GM21360 (cell line): ENCODE data around the gene CACNA1C.

Experiments
- ATAC-seq: cut with Tn5 transposase; IDR thresholded peaks from one replicate; pipeline ENCODE4 v1.9.1; 2021; ENCODE audit warnings: mild to moderate bottlenecking, moderate library complexity; ENCODE audit not compliant: unreplicated experiment

CACNA1C gene

DNA sequence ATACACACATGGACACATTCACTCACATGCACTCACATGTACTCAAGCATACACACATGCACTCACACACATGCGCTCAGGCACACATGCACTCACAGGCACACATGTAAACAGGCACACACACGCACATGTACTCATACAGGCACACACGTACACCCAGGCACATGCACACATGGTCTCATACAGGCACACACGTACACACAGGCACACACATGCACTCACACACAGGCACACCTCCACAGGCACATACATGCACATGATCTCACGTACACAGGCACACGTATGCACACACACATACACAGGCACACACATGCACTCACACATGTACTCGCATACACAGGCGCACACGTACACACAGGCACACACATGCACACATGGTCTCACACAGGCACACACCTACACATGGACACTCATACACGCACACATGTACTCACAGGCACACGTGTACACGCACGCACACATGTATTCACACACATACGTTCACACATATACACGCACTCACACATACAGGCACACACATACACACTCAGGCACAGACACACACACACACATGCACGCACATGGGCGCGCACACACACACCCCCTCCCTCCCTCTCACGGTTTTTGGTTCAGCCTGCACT lies 138.9 kb downstream of the CACNA1C start:
- no peak for ATAC-seq

DNA sequence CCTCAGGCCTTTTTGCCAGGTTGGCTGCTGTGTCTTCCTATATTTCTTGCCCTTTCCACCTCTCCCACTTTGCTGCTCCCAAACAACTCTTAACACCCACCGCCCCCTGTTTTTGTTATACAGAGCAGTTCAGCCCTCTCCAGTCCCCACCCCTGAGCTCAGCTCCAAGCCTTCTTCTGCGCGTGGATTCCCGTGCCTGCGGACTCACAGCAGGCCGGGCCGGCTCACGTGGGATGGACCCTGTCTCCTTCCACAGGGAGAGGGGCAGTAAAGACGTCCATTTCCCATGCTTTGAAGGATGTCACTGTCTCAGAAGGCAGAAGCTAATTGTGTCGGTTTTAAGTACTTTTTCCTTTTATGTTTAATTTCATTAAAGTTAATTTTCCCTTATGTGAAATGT lies 139.4 kb downstream of the CACNA1C start:
- no peak for ATAC-seq

DNA sequence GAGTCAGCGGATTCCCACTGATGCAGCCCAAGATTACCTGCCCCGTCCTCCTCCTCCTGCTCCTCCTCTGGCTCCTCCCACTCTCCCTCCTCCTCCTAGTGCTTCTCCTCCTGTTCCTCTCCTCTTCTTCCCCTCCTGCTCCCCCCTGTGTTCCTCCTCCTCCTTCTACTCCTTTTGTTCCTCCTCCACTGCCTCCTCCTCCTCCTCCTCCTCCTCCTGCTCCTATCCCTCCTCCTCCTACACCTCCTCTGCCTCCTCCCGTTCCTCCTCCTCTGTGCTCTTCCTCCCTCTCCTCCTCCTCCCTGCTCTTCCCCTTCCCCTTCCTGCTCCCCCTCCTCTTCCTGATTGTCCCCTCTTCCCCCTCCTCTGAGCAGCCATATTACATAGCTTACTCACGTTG lies 141.3 kb downstream of the CACNA1C start:
- no peak for ATAC-seq

DNA sequence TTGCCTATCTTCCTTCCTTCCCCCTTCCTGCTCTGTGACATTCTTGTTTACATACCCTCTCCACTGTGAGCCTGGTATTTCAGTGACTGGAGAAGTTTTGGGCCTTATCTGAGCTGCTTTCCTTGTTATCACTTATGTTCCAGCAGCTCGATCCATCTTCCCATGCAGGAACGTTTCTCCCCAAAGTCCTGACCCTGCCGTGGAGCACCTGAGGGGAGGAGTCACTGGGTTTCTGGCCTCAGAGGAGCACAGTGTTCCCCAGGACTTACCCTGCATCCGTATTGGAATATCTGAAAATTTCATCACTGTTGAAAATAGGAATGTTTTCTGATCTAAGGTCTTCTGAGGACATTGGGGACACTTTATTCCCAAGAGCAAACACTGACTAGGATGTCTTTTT lies 141.8 kb downstream of the CACNA1C start:
- no peak for ATAC-seq

DNA sequence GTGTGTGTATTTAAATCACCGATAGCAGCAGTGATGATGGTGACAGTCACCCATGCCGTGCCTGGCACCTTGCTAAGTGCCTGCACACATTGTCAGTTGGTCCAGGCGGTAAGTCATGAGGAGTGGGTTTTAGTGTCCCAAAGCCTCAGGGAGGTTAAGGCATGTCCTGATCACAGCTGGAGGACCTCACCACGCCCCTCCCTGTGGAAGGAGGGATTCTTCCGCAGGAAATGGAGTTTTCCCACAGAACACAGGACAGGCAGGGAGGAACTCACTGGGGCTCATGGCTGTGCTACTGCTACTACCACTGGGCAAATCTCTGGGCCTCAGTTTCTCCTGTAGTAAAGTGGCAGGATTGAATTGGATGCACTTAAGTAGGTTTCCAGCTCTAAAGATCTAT lies 142.3 kb downstream of the CACNA1C start:
- no peak for ATAC-seq

DNA sequence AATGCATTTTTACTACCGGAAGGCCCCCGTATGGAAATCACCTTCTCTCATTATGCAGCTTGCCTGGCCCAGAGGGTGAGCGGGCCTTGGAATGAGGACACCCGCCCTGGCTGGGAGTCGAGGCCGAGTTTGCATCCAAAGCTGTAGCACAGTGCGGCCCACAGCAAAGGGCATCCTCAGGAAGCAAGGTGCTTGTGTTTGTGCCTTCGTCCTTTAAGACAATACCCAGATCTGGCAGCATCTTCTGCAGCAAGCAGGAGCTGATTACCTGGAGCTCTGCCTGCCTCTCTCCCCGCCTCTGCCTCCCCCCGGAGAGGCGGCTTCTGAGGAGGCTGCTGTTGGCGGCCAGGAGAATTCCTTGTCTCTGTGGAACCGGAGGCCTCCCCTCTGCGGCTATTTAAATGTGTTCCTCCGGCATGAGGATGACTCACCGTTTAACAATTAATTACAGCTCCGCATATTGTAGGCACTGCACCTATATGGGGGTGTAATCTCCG lies 145.3 kb downstream of the CACNA1C start:
- no peak for ATAC-seq

DNA sequence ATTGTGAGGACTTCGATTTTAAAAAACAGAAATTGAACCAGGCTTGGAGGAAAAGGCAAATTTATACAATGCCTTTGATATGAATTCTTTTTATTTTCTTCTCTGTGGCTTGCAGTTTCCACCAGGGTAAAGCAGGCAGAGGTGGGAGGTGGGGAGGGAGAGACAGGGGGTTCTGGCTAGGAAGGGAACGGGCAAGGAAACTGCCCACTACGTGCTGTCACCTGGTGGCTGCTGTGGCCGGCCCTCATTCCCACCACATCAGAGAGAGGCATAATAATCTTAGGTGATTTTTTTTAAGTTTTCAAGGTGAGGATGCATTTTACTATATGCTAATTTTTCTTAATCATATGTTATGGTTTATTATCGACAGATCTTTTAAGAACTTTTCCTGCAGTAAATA lies 145.8 kb downstream of the CACNA1C start:
- no peak for ATAC-seq

DNA sequence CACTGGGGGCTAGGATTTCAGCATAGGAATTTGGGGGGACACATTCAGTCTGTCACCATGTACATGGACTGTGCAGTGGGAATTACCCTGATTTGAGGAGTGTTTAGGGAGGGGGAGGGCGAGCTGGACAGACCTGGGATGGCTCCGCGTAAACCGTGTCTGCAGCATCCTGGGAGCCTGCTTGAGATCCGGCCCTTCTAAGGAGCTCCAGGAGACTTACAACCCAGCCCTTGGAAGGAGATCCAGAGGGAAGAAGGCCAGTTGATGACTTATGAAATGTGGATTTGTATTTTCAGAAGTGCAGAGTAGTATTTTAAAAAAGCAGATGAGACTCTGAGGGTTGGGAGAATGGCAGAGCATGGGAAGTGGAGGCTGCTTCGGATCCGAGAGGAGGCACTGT lies 153.2 kb downstream of the CACNA1C start:
- ATAC-seq = no peak

DNA sequence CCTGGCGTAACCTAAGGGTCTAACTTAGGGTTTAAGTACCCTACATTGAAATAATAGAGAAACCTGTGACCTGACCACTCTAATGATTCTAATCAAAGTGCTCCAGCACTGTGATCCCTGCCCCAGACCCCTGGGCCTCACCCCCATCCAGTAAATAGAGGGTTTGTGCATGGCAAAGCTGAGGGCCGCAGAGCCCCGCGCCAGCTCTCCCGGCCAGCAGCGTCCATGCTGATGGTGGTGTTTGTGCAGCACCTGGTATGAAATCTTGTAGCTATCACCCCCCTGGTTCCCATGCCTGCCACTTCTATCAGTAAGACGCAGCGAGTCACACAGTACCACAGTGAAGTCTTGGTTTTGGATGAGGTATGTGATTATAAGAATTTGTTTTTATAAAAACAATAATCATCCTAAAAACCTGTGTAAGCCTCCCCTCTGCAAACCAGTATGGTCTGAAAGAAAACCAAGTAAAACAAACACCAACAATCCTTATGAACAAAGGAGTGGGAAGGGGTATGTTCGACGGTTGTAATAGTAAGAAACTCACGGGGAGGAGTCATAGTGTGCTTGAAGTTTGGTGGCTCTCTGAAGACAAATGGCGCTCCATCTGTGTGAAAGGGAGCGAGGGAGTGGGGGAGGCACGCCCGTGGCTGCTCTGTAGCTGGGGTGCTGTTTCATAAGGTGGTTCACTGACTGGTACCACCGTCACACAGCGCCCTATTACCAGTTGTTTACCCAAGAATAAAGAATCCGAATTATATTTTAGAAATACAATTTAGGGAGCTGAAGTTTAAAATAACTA lies 156.2 kb downstream of the CACNA1C start:
- ATAC-seq = no peak

DNA sequence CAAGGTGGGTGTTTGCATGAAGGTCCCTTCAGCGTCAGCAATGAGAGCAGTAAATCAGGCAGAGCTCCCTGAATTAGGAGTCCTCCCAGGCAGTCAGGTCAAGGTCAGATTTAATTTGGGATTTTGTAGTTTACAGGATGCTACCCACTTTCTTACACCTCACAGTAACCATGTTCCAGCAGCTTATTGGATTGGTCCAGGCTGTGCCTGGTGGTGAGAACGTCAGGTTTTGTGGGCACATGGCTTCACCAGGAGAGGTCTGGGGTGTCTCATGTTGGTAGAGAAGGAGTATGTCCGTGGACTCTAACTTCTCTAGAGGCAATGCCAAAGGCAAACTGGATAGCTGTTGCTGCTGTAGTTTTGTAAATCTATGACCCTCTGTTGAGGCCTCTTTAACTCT lies 158.3 kb downstream of the CACNA1C start:
- no peak for ATAC-seq

DNA sequence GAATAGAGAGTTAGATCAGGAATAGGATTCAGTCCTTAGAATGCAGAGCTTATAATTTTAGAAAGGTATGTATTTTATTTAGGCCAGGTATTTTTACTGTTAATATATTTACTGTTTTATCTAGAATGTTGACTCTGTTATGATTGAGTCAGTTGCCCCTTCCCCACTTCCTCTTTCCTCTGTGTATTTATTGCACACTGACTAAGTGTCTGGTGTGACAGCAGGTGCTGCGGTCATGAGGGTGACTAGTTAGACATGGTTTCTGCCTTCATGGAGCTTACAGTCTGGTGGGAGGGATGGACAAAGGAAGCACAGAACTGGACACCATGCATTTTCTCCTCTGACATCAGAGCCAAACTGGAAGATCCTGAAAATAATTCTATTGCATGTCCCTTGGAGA lies 159.8 kb downstream of the CACNA1C start:
- ATAC-seq = no peak

DNA sequence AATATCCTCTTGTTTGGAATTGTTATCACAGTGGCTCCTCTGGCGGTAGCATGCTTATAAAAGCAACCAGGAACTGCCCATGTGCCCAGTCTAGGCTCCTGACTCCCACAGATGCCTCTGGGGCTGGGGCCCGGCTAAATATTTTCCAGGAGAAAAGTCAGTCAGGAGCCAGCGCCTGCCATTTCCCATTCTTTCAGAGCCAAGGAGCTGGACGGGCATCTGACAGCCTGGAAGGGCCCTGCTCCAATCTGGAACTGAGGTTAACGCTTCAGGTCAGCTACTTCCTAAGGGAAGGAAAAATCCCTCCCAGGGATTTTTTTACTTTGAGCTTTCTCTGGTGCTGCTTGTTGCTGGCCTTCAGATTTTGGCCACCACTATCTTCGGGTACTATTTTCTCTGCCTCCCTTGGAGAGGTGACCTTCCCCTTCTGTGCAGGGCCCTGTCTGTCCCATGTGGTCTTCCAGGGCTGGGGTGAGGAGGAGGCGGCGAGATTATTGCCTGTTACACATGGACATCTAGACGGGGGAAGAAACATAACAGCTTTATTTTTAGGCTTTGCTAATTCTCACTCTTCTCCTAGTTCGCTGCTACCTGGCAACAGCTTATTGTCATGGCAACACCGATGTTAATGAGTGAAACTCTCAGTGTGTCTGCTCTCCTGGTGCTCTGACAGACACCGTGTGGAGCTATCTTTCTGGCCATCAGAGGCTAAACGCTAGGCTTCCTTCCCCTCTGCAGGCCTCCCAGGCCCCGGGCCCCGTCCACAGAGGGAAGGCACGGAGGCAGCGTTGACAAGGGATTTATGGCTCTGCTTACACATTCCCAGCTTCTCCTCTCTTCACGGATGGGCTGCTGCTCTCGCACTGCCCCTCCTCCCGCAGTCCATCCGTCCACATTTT lies 160.4 kb downstream of the CACNA1C start:
- no peak for ATAC-seq

DNA sequence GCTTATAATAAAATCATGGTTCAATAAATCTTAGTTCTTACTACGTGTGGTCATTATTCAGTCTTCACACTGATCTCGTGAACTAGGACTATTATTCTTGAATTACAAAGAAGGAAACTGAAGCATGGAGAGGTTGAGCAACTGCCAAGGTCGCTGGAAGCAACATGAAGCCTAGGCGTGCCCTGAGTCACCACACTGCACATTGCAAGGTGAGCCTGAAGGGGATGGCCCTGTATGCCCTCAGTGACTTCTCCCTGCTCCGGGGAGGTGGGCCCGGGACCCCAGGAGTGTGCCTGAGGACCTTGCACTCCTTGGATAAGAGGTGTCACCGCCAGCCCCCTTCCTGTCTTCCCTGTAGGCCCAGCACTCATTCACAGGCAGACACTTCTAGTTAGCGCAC lies 161.6 kb downstream of the CACNA1C start:
- ATAC-seq = no peak

DNA sequence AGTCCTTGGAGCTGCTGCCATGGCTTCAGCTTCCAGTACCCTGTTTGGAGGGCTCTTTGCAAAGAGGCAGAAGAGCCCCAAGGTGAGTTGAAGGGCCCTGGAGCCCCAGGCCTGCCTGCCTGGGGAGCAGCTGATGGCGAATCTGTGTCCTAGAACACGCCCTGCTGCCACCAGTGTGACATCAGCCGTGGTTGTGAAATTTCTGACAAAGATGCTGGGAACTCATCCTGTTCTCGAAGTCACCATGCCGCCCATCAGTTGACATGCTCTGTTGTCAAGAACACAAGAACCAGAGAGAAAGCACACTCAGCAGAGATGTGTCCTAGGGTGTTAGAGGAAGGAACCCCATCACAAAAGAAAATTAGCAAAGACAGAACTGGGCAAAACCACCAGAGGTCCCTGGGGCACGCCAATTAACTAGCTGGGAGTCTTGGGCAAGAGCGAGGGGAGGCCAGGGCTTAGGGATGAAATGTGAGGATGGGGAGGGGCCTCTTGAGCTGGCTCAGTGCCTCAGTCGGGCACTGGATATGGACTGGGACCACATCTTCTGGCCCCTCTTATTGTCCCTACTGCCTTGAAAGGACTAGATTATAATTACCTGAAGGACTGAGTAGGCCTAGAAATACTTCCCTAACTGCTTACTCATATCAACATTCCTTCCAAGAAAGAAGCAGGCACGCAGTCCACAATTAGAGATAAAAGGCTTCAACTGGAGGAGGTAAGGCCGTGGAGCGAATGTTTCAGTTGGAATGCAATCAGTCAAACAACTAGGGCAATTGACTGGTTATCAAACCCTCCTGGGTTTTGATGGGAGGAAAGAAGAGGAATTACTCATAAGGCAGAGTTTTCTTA lies 163.1 kb downstream of the CACNA1C start:
- no peak for ATAC-seq

DNA sequence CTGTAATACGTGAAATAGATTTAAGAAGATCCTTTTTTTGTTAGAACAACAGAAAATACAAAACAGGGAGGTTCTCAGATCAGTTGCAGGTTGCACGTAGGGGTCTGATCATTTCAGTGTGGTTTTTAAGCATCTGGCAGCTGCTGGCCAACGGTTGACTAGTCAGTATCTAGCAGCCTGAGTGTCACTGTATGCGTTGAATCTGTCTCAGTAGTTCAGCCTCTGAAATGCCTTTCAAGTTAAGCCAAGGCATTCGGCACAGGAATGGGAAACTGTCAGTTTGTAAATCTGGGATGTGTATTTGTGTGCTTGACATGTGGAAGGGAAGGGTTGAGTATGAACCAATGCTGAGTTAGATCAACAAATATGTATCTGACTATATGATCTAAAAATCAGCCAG lies 165.9 kb downstream of the CACNA1C start:
- ATAC-seq = no peak

DNA sequence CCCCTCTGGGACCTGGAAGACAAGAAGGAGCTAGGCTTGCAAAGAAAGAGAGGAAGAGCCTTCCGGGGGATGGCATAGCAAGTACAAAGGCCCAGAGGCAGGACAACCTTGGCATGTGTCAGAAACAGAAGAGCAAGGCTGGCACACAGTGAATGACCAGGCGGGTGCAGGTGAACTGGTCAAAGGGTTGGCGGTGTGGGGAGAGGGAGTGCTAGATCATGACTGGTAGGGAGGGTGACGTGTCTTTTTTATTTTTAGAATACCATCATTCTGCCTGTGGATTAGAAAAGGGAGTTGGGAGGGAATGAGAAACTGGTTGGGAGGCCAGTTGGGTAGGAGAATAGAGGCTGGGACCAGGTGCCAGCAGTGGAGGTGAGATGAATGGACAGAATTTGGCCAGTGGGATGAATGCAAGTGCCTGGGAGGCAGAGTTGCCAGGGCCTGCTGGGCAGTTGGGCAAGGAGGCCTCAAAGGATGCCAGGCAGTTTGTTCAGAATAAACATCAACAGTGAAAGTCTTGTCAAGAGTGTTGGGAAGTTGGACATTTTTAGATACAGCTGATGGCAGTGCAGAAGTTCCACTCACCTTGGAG lies 168.3 kb downstream of the CACNA1C start:
- ATAC-seq = no peak

DNA sequence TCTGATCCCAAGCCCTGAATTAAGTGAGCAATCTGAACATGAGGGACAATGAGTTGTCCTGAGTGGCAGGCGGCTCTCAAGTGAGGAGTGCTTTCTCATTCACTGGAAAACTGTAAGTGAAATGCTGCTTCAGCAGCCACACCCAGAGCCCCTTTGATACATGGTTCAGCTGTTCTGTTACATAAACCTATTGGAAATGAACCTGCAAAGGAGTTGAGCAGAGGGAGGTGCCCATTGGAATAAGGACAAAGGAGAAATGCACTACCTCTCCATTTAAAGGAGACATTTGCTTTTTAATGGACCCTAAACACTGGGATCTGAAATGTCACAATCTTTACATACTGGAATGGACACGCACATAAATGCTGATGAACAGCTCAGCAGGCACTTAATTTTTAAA lies 169.9 kb downstream of the CACNA1C start:
- ATAC-seq = no peak

DNA sequence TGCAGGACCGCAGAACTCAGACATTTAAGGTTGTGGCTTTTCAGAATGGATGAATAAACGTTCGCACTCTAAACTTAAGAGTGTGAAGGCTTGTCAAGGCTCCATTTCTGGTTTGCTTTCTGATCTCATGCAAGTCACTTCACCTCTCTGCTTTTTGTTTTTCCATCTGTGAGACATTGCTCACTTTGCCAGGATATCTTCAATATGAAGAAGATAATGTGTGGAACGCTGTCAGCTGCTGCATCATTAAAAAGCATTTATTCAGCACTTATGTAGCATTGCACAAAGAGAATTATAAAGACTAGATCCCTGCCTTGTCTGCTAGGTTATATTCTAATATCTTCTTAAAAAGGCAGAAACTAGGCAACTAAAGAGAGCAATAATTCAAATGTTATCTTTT lies 172.2 kb downstream of the CACNA1C start:
- no peak for ATAC-seq

DNA sequence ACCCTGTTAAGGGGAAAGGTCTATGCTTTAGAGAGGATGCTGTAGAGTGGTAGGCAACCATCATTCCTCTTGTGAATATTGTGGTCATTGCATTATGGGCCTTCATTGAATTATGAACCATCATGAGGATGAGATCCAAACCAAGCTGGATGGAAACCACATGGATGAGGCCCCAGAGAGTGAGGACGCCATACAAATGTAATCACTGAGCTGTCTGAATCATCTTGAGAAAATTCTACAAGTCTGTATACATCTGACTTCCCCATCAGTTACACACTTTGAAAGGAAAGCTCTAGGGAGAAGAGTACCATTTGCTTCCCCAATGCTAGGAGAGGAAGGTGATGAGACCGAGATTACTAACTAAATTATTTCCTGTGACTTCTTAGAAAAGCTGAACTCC lies 172.9 kb downstream of the CACNA1C start:
- no peak for ATAC-seq

DNA sequence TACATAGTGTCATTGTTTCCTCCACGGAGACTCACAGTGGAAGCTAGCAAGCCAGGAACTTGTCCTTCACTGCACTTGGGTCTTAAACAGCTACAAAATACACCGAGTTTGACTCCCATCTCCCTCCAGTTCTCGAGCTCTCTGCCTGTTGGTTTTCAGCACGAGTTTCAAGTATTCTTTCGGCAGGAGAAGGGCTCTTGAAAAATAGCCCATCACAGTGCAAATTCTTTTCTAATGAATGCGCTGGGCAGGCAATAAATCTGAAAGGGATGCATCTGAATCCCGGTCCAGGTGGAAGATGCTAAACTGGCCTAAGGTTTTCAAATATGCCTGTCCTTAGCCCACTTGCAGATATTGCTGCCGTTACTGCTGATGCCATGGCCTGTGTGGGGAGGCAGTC lies 173.9 kb downstream of the CACNA1C start:
- ATAC-seq = no peak
